Ascending aorta (tissue), 2 donors: ENCODE results near the gene COL2A1. TPM values are rescaled to one million over a fixed set of nuclear protein-coding genes. Genes with fewer than 3 reads are reported as not detected.
A peak's percentile ranks its signal among the peaks of the same experiment; 100 is the strongest.

Source experiments
- DNase-seq, 2 donors: peaks; one replicate each; pipeline ENCODE4 v3.0.0-alpha.2; 2019; ENCODE audit warnings: low spot score in 2 of 2
- H3K27ac ChIP-seq, 2 donors: fragments of 200-600 bp; sonication (generic); one replicate each; pipeline ENCODE4 v1.5.1; 2016 to 2017; ENCODE audit warnings: mild to moderate bottlenecking in 1 of 2
- H3K27me3 ChIP-seq: fragments of 200-600 bp; sonication (generic); one replicate; pipeline ENCODE4 v1.5.1; 2017
- H3K36me3 ChIP-seq, 2 donors: fragments of 200-600 bp; sonication (generic); one replicate each; pipeline ENCODE4 v1.5.1; 2016
- H3K4me1 ChIP-seq, 2 donors: fragments of 200-600 bp; sonication (generic); one replicate each; pipeline ENCODE4 v1.5.1; 2016 to 2017; ENCODE audit warnings: mild to moderate bottlenecking in 1 of 2
- H3K4me3 ChIP-seq, 2 donors: fragments of 200-600 bp; sonication (generic); one replicate each; pipeline ENCODE4 v1.5.1; 2016 to 2017; ENCODE audit warnings: mild to moderate bottlenecking in 1 of 2
- H3K9me3 ChIP-seq, 2 donors: fragments of 200-600 bp; sonication (generic); one replicate each; pipeline ENCODE4 v1.5.1; 2016
- CTCF ChIP-seq, 3 experiments: fragments of 200-600 bp in 2 of 3; fragments of 450-650 bp in 1 of 3; sonication (generic) in 2 of 3; IDR thresholded peaks; one replicate each; pipeline ENCODE4 v1.5.1; 2016 to 2019; ENCODE audit warnings: antibody characterized with exemption in 3 of 3, mild to moderate bottlenecking in 1 of 3, moderate library complexity in 1 of 3
- intact Hi-C: fragments of 100-400 bp; cut with DNase I; formaldehyde crosslinking; loops from one replicate; pipeline ENCODE4 v1.15.1; 2023
- total RNA-seq: library from RNA; depleted of rRNA; stranded (reverse); fragments of >200 nt; gene quantifications from one replicate; pipeline ENCODE4 v1.1.0, GENCODE V29; 2016

COL2A1 gene
- total RNA-seq, 1 donor from 2014 or later: not detected

- H3K27me3 ChIP-seq: no peaks in the 10 kb centered on the region
- intact Hi-C loops: no loop called here
- no peaks in the 10 kb centered on the region for H3K9me3 ChIP-seq
- no peak for TF ChIP-seq CTCF (IDR thresholded peaks at IDR 0.05)
- peaks cover 0 to 5% of the 10 kb centered on the region in 2 donors for H3K36me3 ChIP-seq
- DNase-seq: no peak
- no peak overlapping the region for H3K27ac ChIP-seq
- no peak overlapping the region for H3K4me3 ChIP-seq
- H3K4me1 ChIP-seq: no peaks in the 10 kb centered on the region
These were observed 30.4 kb downstream of the COL2A1 start for GRCh38 chr12:47973870-47974269.

GRCh38 chr12:47972895-47973294 is 31.4 kb downstream of the COL2A1 start:
- H3K9me3 ChIP-seq: no peaks in the 10 kb centered on the region
- H3K4me3 ChIP-seq: no peak overlapping the region
- TF ChIP-seq CTCF (IDR thresholded peaks at IDR 0.05): no peak
- H3K36me3 ChIP-seq: peaks cover 0 to 8% of the 10 kb centered on the region in 2 donors
- H3K27me3 ChIP-seq: no peaks in the 10 kb centered on the region
- intact Hi-C loops: no loop called here
- H3K27ac ChIP-seq: no peak overlapping the region
- DNase-seq: no peak
- no peaks in the 10 kb centered on the region for H3K4me1 ChIP-seq

GRCh38 chr12:47970843-47971242 is 33.4 kb downstream of the COL2A1 start:
- no peak for TF ChIP-seq CTCF (IDR thresholded peaks at IDR 0.05)
- Histone ChIP-seq H3K36me3 (peaks cover 0 to 15% of the 10 kb centered on the region in 2 donors), H3K27ac (no peak overlapping the region), H3K4me1 (peaks cover 0 to 3% of the 10 kb centered on the region in 2 donors), H3K4me3 (no peak overlapping the region), H3K27me3 (no peaks in the 10 kb centered on the region), H3K9me3 (no peaks in the 10 kb centered on the region)
- intact Hi-C loops: no loop called here
- no peak for DNase-seq

GRCh38 chr12:47969845-47970244 is 34.4 kb downstream of the COL2A1 start:
- Histone ChIP-seq H3K4me1 (peaks cover 0 to 9% of the 10 kb centered on the region in 2 donors), H3K27ac (no peak overlapping the region), H3K36me3 (peaks cover 0 to 15% of the 10 kb centered on the region in 2 donors), H3K9me3 (no peaks in the 10 kb centered on the region), H3K4me3 (no peak overlapping the region), H3K27me3 (no peaks in the 10 kb centered on the region)
- DNase-seq: no peak
- intact Hi-C loops: loop anchor here (10.0 kb wide), 2 partner anchors 215 to 265 kb away; partner anchors contain the start of genes CCDC184 and RPAP3
- no peak for TF ChIP-seq CTCF (IDR thresholded peaks at IDR 0.05)

GRCh38 chr12:47967461-47968321 is 36.6 kb downstream of the COL2A1 start:
- no peak for DNase-seq
- no peak for TF ChIP-seq CTCF (IDR thresholded peaks at IDR 0.05)
- H3K4me3 ChIP-seq: no peak overlapping the region
- H3K27ac ChIP-seq: peak overlapping the region; percentile 1 to 42
- H3K4me1 ChIP-seq: peaks cover 3 to 16% of the 10 kb centered on the region in 2 donors
- H3K9me3 ChIP-seq: no peaks in the 10 kb centered on the region
- intact Hi-C loops: loop anchor here (10.0 kb wide), 2 partner anchors 217 to 263 kb away; partner anchors contain the start of genes CCDC184 and RPAP3
- peaks cover 0 to 15% of the 10 kb centered on the region in 2 donors for H3K36me3 ChIP-seq
- no peaks in the 10 kb centered on the region for H3K27me3 ChIP-seq
